HG02884 (cell line): ENCODE data around the gene SETBP1.

ENCODE experiments used
- ATAC-seq: cut with Tn5 transposase; IDR thresholded peaks from one replicate; pipeline ENCODE4 v1.9.1; 2021; ENCODE audit warnings: mild to moderate bottlenecking, moderate library complexity; ENCODE audit not compliant: unreplicated experiment

The SETBP1 gene

GRCh38 chr18:45090526-45091140 is 409.9 kb downstream of the SETBP1 start:
- no peak for ATAC-seq

DNA sequence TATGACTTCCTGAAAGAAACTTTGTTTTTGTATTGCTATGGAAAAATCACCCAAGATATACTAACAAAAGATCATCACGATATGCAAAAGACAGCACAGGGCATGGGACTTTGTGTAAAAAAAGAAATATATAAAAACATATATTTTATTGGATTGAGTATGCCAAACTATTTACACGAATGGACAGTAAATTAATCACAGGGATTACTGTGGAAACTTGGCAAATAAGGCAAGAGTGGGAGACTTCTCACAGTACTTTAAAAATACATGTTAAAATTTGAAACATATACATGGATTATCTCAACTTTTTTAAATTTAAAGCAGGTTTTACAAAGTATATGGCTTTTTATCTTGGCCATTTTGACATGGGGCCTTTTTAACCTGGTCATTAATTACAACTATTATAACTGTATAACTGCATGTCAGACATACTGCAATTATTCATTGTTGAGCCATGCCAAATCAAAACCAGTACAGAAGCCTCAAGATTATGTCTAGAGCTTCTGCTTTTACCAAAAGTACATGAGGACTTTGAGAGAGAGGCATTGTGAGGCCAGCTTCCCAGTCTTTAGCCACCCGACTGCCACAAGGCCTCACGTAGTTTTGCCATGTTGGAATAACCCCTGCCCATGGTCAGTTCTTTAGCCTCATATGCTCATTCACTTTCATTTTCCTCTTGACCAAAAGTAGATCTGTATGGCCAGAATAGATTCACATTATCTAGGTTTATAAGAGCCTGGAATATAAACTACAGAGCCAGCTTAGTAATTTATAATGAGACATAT is 419.8 kb downstream of the SETBP1 start:
- ATAC-seq: no peak

- no peak for ATAC-seq
Observed at GRCh38 chr18:45102126-45102525, 421.4 kb downstream of the SETBP1 start.

DNA sequence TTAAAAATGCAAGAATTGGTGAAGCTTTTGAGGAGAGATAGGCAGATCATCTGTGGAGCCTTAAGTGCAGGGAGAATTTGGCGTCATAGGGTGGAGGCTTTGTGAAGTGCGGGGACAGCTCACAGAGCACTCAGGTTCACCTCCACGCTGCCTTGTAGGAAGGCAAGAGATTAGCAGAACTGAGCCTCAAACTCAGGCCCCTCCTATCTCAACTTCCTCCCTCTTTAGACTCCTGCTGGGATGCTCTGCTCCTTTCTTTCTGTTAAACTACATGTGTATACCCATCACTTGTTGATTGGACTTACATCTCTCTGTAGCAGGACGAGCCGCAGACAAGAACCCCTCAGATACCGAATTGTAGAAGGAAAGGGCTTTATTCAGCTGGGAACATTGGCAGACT is 422.2 kb downstream of the SETBP1 start:
- ATAC-seq: no peak

DNA sequence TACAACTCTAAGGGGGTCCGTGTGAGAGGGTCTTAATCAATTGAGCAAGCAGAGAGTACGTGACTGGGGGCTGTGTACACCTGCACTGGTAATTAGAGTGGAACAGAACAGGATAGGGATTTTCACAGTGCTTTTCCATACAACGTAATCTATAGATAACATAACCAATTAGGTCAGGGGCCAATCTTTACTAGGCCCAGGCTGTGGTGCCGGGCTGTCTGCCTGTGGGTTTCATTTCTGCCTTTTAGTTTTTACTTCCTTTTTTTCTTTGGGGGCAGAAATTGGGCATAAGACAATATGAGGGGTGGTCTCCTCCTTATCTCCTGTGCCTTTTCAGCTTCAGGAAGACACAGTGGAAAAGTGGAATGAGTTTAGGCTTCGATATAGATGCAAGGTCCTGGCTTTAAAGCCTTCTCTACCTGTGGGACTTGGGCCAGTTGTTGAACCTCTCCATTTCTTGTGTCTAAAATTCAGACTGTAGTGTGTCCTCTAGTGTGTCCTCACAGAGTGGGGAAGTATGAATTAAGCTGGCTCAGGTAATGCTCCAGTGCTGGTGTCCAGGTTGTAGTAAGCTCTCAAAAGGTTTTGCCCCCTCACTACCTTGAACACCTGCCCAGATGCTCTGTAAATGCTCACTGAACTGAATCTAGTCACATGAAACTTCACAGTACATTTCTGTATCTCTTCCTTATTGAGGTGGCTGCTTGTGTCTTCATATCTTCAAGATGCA is 422.8 kb downstream of the SETBP1 start:
- peak; percentile 37 for ATAC-seq

GRCh38 chr18:45104049-45104395 is 423.3 kb downstream of the SETBP1 start:
- peak; percentile 17 for ATAC-seq

DNA sequence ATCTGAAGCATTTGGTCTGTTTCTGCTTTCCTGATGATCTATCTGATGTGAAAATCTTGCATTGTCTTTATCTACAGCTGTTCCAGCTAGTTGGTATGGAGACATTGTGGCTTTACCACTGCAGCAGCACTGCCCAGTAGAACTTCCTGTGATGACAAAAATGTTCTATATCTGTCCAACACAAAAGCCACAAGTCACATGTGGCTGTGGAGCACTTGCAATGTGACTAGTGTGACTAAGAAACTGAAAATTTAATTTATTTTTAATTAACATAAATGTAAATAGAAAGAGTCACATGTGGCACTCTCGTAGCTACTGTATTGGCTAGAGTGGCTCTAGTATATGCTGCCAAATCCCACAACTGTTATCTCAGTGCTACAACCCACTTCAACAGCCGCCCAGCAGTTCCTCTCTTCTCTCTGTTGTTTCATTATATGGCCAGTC is 425.7 kb downstream of the SETBP1 start:
- ATAC-seq: peak; percentile 83

DNA sequence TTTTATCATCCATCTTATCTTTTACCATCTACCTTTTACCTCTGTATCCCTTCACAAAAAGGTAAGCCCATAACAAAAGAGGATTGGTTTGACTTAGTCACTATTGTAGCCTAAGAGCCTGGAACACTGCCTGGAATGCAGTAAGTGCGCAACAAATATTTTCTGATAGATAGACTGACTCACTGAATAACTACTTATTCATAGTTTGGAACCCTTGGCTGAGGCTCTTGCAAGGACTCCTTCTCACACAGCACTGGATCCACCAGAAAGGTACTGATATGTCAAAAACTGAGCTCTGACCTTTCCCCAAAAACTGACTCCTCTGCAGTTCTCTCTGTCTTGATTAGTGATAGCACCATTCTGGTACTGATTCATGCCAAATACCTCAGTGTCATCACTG is 426.7 kb downstream of the SETBP1 start:
- ATAC-seq: no peak

DNA sequence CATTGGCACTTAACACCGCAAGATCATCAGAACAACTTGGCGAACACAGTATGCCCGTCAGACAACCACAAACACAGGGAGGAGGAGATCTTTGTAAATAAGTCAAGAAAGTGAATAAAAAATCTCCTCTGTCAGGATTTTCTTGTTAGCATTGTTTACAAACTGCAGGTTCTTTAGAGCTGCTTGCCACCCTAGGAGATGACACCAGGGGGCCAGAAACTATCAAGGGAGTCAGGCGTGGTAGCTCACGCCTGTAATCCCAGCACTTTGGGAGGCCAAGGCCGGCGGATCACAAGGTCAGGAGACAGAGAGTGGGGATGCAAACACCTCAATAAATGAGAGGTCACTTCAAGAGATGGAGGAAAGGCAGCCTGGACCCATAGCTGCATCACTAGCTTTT is 428.1 kb downstream of the SETBP1 start:
- ATAC-seq: no peak

DNA sequence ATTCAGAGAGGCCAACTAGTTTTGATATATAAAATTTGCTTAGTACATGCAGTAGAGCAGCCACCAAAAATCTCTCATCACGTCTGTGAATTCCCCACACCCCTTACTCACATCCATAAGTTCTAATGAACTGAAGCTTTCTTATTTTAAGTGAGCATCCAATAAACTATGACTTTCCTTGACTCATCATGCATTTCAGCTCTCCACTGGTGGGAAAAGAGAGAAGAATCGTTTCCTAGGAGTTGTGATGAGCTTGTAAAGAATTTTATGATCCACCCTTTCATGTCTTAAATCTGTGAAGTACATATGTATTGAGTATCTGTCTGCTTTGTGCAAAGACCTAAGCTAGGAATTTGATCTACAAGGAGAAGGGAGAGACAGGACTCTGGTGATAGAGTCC is 428.6 kb downstream of the SETBP1 start:
- ATAC-seq: no peak

GRCh38 chr18:45109706-45110105 is 429.0 kb downstream of the SETBP1 start:
- ATAC-seq: no peak

- ATAC-seq: no peak
Observed at GRCh38 chr18:45110577-45111501, 430.2 kb downstream of the SETBP1 start.

GRCh38 chr18:45111502-45111848 is 430.8 kb downstream of the SETBP1 start:
- no peak for ATAC-seq

DNA sequence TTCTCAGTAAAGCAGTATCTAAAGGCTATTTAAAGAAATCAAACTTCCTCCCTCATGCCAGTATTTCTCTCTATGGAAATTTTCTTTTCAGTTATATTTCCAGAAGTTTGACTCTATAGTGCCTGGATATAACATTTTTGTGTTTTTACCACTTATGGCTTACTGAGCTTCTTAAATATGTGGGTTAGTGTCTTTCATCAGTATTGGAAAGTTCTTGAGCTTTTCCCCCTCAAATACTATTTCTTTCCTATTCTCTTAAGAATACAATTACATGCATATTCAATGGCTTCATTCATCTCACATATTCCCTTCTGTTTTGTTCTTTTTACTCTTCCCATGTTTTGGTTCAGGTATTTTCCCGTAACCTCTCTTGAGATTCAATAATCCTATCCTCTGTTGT is 432.0 kb downstream of the SETBP1 start:
- ATAC-seq: no peak

DNA sequence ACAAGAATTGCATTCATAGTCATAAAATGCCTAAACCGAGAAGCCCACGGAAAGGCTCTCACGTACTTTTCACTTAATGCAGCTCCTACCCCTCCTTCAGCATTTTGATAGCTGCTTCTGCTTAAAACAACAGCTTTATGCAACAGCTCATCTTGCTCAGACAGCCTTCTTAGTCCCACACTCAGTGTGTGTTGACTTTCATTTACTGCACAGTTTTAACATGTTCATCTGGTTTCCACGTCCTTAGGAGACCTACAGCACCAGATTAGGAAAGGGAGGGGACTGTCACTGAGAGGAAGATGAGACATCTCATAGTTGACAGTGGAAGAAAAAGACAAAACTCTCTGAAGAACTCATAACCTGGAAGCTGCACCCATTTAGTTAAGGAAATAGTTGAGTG is 435.4 kb downstream of the SETBP1 start:
- no peak for ATAC-seq
